22Rv1 (cell line): Measurements from ENCODE around the gene PPM1L.

ENCODE experiments used
- H3K27ac ChIP-seq: fragments of 450-650 bp; 2 replicates; pipeline ENCODE4 v1.5.1; 2017
- CTCF ChIP-seq: fragments of 450-650 bp; IDR thresholded peaks from 2 replicates; pipeline ENCODE4 v1.5.1; 2017; ENCODE audit warnings: mild to moderate bottlenecking
- ZFX ChIP-seq: fragments of 450-650 bp; IDR thresholded peaks from 2 replicates; pipeline ENCODE4 v1.6.1; 2017; ENCODE audit warnings: antibody characterized with exemption, borderline replicate concordance

PPM1L gene

GRCh38 chr3:161014843-161015749 lies 259.1 kb downstream of the PPM1L start:
- TF ChIP-seq ZFX, result no peak
- TF ChIP-seq CTCF, result no peak
- no peak overlapping the region for H3K27ac ChIP-seq

DNA sequence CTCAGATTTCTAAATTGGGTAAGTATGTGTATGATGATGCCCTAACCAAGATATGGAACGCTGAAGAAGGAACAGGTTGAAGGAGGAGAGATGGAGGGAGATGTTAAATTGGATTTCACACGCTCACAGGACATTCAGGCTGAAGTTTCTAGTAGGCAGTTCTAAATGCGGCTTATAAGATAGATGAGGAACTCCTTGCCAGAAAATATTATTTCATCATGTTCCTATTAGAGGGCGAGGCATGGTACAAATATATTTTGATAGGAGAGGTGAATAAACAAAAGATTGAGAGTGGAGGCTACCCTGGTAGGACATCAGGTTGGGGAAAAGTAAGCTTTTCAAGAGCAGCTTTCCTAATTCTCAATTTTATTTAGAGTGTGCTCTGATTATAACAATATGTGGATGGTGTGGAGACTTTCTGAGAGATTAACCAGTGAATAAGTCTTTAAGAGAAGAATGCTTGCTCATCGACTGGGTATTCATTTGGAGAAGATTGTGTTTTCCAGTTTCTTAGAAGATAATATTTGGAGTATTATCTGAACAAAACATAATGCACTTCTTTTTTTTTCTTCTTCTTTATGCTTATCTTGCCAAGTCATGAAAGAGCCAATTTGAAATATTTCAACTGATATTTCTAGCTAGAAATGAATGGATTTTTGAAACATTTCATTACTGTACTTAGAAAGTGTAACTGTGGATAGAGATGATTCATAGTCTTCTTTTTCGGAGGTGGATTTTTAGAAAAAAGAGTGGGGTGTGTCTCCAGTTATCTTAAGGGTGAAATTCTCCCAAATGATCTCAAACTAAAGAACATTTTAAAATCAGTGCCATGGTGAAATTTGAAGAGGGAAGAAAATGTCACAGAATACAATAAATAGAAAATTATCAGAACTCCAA lies 260.6 kb downstream of the PPM1L start:
- no peak overlapping the region for H3K27ac ChIP-seq
- TF ChIP-seq CTCF (no peak), ZFX (no peak)

DNA sequence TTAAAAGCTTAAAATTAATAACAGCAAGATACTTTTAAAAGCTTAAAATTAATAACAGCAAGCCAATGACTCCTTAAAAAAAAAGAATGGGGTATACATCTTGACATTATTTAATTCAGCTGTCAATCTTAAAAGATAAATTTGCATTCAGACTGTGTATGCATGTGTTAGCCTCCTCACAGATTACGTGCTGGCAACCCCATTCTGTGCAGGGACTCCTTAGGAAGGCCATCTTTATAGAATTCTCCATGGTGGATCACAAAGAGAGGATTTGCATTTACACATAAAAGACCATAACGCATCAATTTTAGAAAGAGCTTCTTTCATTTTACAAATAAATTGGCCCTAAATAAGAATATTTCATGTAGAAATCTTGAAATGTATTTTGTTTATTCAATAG lies 261.9 kb downstream of the PPM1L start:
- TF ChIP-seq CTCF, result no peak
- TF ChIP-seq ZFX, result no peak
- H3K27ac ChIP-seq, result no peak overlapping the region

- H3K27ac ChIP-seq, result no peak overlapping the region
- TF ChIP-seq CTCF, result no peak
Measured at GRCh38 chr3:161020256-161020655, 264.2 kb downstream of the PPM1L start.

DNA sequence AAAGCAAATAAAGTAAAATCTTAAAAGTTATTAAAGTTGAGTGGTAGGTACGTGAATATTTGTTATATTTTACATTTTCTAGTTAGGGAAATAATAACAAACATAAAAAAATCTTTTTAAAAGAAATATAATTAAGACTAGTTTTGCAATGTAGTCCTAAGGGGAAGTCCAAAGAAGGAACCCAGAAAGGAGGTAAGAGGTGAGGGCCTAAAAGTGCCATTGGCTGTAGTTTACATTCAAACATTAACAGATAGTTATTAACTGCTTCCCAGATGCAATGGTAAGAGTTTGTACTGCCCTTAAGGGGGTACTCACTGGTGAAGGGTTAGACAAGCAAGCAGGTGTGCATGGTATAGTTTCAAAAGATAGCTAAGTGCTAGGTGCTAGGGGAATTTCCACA lies 269.9 kb downstream of the PPM1L start:
- no peak overlapping the region for H3K27ac ChIP-seq
- no peak for TF ChIP-seq CTCF

DNA sequence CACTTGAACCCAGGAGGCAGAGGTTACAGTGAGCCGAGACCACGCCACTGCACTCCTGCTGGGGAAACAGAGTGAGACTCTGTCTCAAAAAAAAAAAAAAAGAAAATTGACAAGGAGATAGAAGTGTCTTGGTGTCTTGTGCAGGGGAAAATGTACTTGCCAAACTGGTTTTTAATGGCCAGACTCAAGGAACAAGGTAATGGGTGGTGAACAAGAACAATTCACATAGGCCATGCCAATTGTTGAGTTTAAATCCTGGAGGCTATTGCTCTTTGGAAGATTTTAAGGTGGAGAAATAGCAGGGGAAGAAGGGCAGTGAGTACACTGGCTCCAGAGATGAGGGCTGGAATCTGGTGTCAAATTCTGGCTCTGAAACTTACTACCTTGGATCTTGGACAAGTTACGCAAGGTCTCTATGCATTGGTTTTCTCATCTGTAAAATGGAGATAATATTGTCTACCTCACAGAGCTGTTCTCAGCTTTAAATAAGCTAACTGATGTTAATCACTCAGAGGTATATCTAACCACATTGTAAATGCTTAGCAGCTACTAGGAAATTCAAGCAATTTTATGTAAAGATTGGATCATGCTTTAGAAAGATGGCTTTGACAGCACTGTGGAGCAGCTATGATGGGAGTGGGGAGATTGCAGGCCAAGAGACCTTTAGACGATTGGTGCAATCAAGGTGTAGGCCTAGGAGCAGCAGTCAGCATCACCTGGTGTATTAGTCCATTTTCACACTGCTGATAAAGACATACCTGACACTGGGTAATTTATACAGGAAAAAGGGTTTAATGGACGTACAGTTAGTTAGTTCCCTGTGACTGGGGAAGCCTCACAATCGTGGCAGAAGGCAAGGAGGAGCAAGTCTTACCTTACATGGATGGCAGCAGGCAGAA lies 270.8 kb downstream of the PPM1L start:
- no peak overlapping the region for H3K27ac ChIP-seq
- no peak for TF ChIP-seq ZFX

DNA sequence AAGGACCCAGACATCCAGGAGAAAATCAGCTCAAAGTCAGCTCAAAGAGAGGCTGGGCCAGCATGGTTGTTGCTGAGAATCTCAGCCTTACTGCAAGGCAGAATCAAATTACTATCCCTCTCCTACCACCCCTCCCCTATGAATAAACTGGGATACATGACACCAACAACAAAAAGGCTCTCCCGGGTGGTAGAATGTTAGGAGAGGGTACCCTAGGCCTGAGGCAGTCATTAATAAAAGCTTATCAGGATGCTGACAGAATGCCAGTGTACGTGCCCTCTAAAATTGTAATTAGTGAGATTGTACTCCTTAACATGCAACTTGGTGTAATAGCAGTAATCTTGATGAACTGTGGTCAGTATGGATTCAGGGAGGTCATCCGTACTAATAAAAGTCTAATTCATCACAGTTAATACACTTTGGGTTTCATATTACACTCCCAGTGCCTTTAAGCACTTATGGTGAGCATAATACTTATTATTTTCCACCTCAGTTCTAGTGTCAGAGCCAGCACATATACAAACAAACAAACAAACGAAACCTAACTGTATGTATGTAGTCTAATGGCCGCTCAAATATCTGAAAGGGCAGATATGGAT lies 272.6 kb downstream of the PPM1L start:
- H3K27ac ChIP-seq, result no peak overlapping the region
- TF ChIP-seq CTCF (no peak), ZFX (no peak)
